Heart right ventricle (tissue), 16 donors: ENCODE data around the gene GRAP2. TPM values are rescaled to one million over a fixed set of nuclear protein-coding genes. Genes with fewer than 3 reads are reported as not detected.
A peak's percentile ranks its signal among the peaks of the same experiment; 100 is the strongest.

Experiments
- ATAC-seq, 8 donors: fragments of 200-7000 bp; cut with Tn5 transposase; one replicate each; pipeline ENCODE4 v1.9.1; 2020; ENCODE audit warnings: mild to moderate bottlenecking in 8 of 8, moderate library complexity in 8 of 8, moderate number of reproducible peaks in 1 of 8
- DNase-seq, 2 donors: peaks; one replicate each; pipeline ENCODE4 v3.0.0-alpha.2; 2020
- H3K27ac ChIP-seq, 10 donors: fragments of 200-600 bp; sonication (generic) in 2 of 10; one replicate each; pipeline versions ENCODE4 v1.5.0 to v1.8.0; 2020 to 2022; ENCODE audit warnings: mild to moderate bottlenecking in 3 of 10
- H3K27me3 ChIP-seq, 7 donors: fragments of 200-600 bp; one replicate each; pipeline ENCODE4 v1.8.0; 2021 to 2022; ENCODE audit warnings: mild to moderate bottlenecking in 2 of 7
- H3K36me3 ChIP-seq, 9 donors: fragments of 200-600 bp; sonication (generic) in 1 of 9; one replicate each; pipeline versions ENCODE4 v1.5.0 to v1.8.0; 2020 to 2022; ENCODE audit warnings: mild to moderate bottlenecking in 2 of 9
- H3K4me1 ChIP-seq, 9 donors: fragments of 200-600 bp; sonication (generic) in 1 of 9; one replicate each; pipeline versions ENCODE4 v1.5.0 to v1.8.0; 2020 to 2022; ENCODE audit warnings: mild to moderate bottlenecking in 4 of 9
- H3K4me3 ChIP-seq, 10 donors: fragments of 200-600 bp; sonication (generic) in 2 of 10; one replicate each; pipeline versions ENCODE4 v1.5.0 to v1.8.0; 2020 to 2022; ENCODE audit warnings: mild to moderate bottlenecking in 7 of 10, moderate library complexity in 2 of 10
- H3K9me3 ChIP-seq, 11 donors: fragments of 200-600 bp in 10 of 11; sonication (generic) in 2 of 11; one replicate each; pipeline versions ENCODE4 v1.5.0 to v1.8.0; 2013 to 2022; ENCODE audit warnings: mild to moderate bottlenecking in 2 of 11, control low read depth in 1 of 11, moderate library complexity in 1 of 11
- WGBS, 2 donors: extraction: QIAGEN DNeasy Blood & Tissue Kit; methylation state at CpG; one replicate each; pipeline ENCODE4 v1.1.7; 2013; ENCODE audit warnings: inconsistent platforms in 1 of 2; 5-methylcytosine and 5-hydroxymethylcytosine counted together
- intact Hi-C, 10 donors: fragments of 100-400 bp; cut with DNase I; formaldehyde crosslinking; loops; one replicate each; pipeline versions ENCODE4 v1.11.1 to v1.14.2; 2022
- polyA plus RNA-seq, 2 donors: library from polyadenylated mRNA; stranded (reverse); fragments of 200-250 nt; gene quantifications; one replicate each; pipeline ENCODE4 v1.2.3, GENCODE V29; 2013
- total RNA-seq, 10 donors: library from RNA; stranded (reverse); fragmentation: NEBNext Ultra II Directional in 3 of 10; extraction: Animal tissue kit (Norgen Biotek cat#: 25700) in 3 of 10; gene quantifications; one replicate each; pipeline versions ENCODE4 v1.2.1 to v1.2.4, GENCODE V29; 2021 to 2023
- TF ChIP-seq, protein P1 (sequence below), 9 donors: fragments of 200-600 bp; sonication (generic) in 2 of 9; IDR thresholded peaks; one replicate each; pipeline versions ENCODE4 v1.5.0 to v1.8.0; 2021 to 2022; ENCODE audit warnings: antibody characterized with exemption in 9 of 9, mild to moderate bottlenecking in 5 of 9, moderate library complexity in 1 of 9
- donor health status: Arrhythmogenic right ventricular cardiomyopathy.
- donor health status: ischemic (EF 13 %, LVEDD 7.1; RV severe dilation, severe dysfunction).
- donor health status: healthy with polysubstance abuse.
- donor health status: DM: no; HTN: yes; CAD: no.
- donor health status: DM: no; HTN: no; CAD: no.
- donor health status: ischemic (EF 25% LVEDD 6.9; RV normal size, moderate dysfunction).
- donor health status: ischemic (EF 25% LVEDD 5.7; RV mildly dilated, moderate dysfunction).
- donor health status: healthy.
- donor health status: DM: yes; HTN: yes; CAD: no.
- donor health status: Ischemic cardiomyopathy.
- donor health status: ischemic (EF 35%, LVEDD 5.7; RV mildly dilated, moderate dysfunction).
- donor health status: nonischemic (EF 11% LVEDD 7.7; RV severe dilation, severe dysfunction).
- donor health status: DM: yes; HTN: yes; CAD: no.
- donor health status: PGD.
- donor health status: ischemic (EF 29% LVEDD 5.4; RV normal size, mild dysfunction).
- donor health status: nonischemic (EF 23%, LVEDD 6.1; RV moderate dilation, normal function).

GRAP2 gene
- total and polyA plus RNA-seq, 12 donors: 0.19 to 5.6 (median 0.60) TPM

DNA sequence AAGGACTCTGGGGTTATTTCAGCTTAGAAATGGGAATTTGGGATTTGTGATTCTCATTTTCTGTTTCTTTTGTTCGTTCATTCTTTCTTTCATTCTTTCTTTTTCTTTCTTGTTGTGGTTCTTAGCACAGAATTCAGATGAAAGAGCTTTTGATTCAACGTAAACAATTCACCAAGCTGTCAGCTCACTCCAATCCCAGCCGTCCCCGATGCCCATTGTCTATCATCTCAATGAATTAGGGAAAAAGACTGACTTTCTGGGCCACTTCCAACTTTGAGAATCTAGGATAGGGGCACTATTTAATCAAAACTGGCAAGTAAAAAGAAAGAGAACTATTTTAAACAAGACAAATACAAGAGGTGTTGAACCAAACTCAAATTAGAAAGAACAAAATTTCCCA, 34.2 kb downstream of the GRAP2 start:
- H3K4me1 ChIP-seq: peaks cover 0 to 19% (median 0%) of the 10 kb centered on the region in 9 donors
- ATAC-seq (no peak), DNase-seq (no peak)
- whole genome bisulfite sequencing, 2 donors: 59 to 72% methylated on average over 4 of the region's 4 CpGs
- TF ChIP-seq, protein P1, sequence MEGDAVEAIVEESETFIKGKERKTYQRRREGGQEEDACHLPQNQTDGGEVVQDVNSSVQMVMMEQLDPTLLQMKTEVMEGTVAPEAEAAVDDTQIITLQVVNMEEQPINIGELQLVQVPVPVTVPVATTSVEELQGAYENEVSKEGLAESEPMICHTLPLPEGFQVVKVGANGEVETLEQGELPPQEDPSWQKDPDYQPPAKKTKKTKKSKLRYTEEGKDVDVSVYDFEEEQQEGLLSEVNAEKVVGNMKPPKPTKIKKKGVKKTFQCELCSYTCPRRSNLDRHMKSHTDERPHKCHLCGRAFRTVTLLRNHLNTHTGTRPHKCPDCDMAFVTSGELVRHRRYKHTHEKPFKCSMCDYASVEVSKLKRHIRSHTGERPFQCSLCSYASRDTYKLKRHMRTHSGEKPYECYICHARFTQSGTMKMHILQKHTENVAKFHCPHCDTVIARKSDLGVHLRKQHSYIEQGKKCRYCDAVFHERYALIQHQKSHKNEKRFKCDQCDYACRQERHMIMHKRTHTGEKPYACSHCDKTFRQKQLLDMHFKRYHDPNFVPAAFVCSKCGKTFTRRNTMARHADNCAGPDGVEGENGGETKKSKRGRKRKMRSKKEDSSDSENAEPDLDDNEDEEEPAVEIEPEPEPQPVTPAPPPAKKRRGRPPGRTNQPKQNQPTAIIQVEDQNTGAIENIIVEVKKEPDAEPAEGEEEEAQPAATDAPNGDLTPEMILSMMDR (IDR thresholded peaks at IDR 0.05): no peak
- intact Hi-C loops: loop anchor here in 1 of 10 donors (10.0 kb wide), 1 partner anchor 90 kb away; no protein-coding TSS in a partner anchor
- no peak overlapping the region for H3K4me3 ChIP-seq
- no peaks in the 10 kb centered on the region for H3K9me3 ChIP-seq
- no peaks in the 10 kb centered on the region for H3K36me3 ChIP-seq
- peaks cover 0 to 58% (median 31%) of the 10 kb centered on the region in 7 donors for H3K27me3 ChIP-seq
- H3K27ac ChIP-seq: peak overlapping the region in 1 of 10 donors; percentile 12

DNA sequence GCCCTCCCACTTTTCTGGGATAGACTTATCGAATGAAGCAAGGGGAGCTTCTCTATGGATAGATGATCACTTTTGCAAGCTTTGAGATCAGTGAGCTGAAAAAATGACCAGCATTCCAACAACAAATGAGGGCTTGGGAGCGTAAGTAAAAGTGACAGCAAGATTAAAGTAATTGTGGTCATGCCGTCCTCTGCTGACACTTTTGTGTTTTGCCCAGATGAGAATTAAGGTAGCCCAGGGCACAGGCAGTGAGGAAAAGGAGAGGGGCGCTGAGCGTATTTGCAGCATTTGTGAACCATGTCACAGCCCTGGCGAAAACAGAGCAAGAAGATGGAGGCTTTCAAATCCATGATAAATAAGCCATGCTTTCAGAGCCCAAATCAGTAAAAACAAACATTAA, 34.7 kb downstream of the GRAP2 start:
- intact Hi-C loops: loop anchor here in 1 of 10 donors (10.0 kb wide), 1 partner anchor 89 kb away; no protein-coding TSS in a partner anchor
- WGBS, 2 donors: 57 to 69% methylated on average over 6 of the region's 6 CpGs
- DNase-seq: no peak
- H3K4me1 ChIP-seq: peaks cover 0 to 15% (median 0%) of the 10 kb centered on the region in 9 donors
- peaks cover 0 to 53% (median 26%) of the 10 kb centered on the region in 7 donors for H3K27me3 ChIP-seq
- H3K36me3 ChIP-seq: no peaks in the 10 kb centered on the region
- TF ChIP-seq, protein P1 (IDR thresholded peaks at IDR 0.05): no peak
- H3K9me3 ChIP-seq: no peaks in the 10 kb centered on the region
- H3K4me3 ChIP-seq: no peak overlapping the region
- H3K27ac ChIP-seq: peak overlapping the region in 1 of 10 donors; percentile 12
- ATAC-seq: no peak

DNA sequence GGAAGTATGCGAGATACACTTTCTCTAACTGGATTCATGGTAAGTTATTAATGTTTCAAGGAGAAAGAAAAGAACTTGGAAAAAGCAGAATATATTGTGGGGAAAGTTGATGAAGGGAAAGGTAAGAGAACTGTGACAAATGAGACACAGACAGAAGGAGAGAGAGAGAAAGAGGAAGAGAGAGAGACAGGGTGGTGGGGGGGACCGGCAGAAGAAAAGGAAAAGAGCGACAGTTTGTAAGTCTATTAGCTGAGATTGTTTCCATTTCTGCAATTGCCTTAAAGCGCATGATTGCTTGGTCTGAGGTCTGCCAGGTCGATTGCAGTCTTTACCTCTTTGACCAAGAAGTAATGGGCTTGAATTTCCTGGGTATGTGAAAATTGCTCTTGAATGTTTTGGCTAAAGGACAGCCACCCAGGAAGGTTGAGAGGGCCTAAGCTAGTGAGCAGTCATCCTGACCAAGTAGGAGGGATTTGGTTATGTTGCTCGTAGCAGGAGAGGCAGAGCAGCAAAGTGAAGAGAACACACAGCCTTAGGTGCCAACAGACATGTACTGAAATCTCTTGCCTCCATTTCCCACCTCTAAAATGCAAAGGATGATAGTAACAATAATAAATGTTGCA, 35.8 kb downstream of the GRAP2 start:
- H3K27ac ChIP-seq: no peak overlapping the region
- WGBS, 2 donors: 68 to 72% methylated on average over 6 of the region's 6 CpGs
- no peaks in the 10 kb centered on the region for H3K9me3 ChIP-seq
- intact Hi-C loops: loop anchor here in 1 of 10 donors (10.0 kb wide), 1 partner anchor 88 kb away; no protein-coding TSS in a partner anchor
- H3K27me3 ChIP-seq: peaks cover 0 to 42% (median 20%) of the 10 kb centered on the region in 7 donors
- TF ChIP-seq, protein P1 (IDR thresholded peaks at IDR 0.05): no peak
- no peak overlapping the region for H3K4me3 ChIP-seq
- peaks cover 0 to 6% (median 0%) of the 10 kb centered on the region in 9 donors for H3K4me1 ChIP-seq
- DNase-seq: no peak
- ATAC-seq: no peak
- H3K36me3 ChIP-seq: no peaks in the 10 kb centered on the region

DNA sequence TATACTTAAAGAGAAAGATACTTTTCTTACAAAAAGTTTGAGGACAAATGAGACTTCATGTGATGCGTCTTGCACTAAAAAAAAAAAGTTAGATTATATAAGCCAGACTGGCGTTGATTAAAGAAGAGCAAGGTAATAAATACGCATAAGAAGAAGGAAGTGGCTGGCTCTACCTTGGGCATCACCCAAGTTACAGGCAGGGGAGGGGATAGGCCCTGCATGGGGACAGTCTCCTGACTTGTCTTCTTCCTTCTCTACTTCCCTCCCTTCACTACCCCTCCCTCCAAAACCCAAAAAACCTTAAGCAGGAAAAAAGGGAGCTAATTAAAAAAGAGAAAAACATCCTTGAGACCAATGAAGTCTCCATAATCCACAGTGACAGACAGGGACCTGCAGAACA, 37.0 kb downstream of the GRAP2 start:
- Histone ChIP-seq H3K4me1 (peaks cover 0 to 11% (median 0%) of the 10 kb centered on the region in 9 donors), H3K4me3 (no peak overlapping the region), H3K36me3 (no peaks in the 10 kb centered on the region), H3K27ac (no peak overlapping the region), H3K9me3 (no peaks in the 10 kb centered on the region), H3K27me3 (peaks cover 0 to 30% (median 17%) of the 10 kb centered on the region in 7 donors)
- no peak for DNase-seq
- no peak for ATAC-seq
- WGBS, 2 donors: 82 to 91% methylated on average over 3 of the region's 3 CpGs
- intact Hi-C loops: loop anchor here in 1 of 10 donors (10.0 kb wide), 1 partner anchor 87 kb away; no protein-coding TSS in a partner anchor
- TF ChIP-seq, protein P1 (IDR thresholded peaks at IDR 0.05): no peak
